ENCODE measurements around the gene PTGER4.

The PTGER4 gene

GRCh38 chr5:40676613-40677343 is 2.9 kb upstream of the PTGER4 start:
- H3K4me3 ChIP-seq (ENCODE audit: low read depth, low read length): no peak overlapping the region
- peaks cover 2% of the 10 kb centered on the region for H3K79me1 ChIP-seq (ENCODE audit: low read length)
- no peak overlapping the region for H2BK120ac ChIP-seq (ENCODE audit: insufficient read depth, low read length, poor library complexity)
- H2AK5ac ChIP-seq (ENCODE audit: low read length): no peak overlapping the region
- H2AFZ ChIP-seq (ENCODE audit: insufficient read depth, low read length, poor library complexity): no peak overlapping the region
- no CpG with 5 or more reads among the region's 3 CpGs for WGBS (ENCODE audit: extremely low coverage, insufficient coverage, insufficient read length)
- peaks cover 16% of the 10 kb centered on the region for H3K27me3 ChIP-seq (ENCODE audit: insufficient read depth, low read length)
- DNase-seq: no peak
- no peak overlapping the region for H3K9ac ChIP-seq (ENCODE audit: low read length)
- H3K9me3 ChIP-seq (ENCODE audit: insufficient read depth, low read depth, low read length): peaks cover 9% of the 10 kb centered on the region
- no peak overlapping the region for H2BK5ac ChIP-seq (ENCODE audit: low read depth, low read length, poor library complexity)
- no peak overlapping the region for H3K4me2 ChIP-seq (ENCODE audit: low read length)
- H3K36me3 ChIP-seq (ENCODE audit: control insufficient read depth in 1 of 2, insufficient read depth in 2 of 2, low read length in 2 of 2): no peaks in the 10 kb centered on the region
- no peak overlapping the region for H3K27ac ChIP-seq (ENCODE audit: low read depth, low read length)
- no peak overlapping the region for H4K8ac ChIP-seq (ENCODE audit: low read depth, low read length)
- H3K79me2 ChIP-seq (ENCODE audit: control insufficient read depth, insufficient read depth, low read length, poor library complexity): no peaks in the 10 kb centered on the region
- no peak overlapping the region for H3K4ac ChIP-seq (ENCODE audit: low read depth, low read length)
- H3K4me1 ChIP-seq (ENCODE audit: control insufficient read depth in 1 of 2, insufficient read depth in 2 of 2, low read length in 2 of 2): peaks cover 10 to 20% of the 10 kb centered on the region in 2 experiments
- H3K18ac ChIP-seq (ENCODE audit: low read length): no peak overlapping the region
- H3K14ac ChIP-seq (ENCODE audit: low read length): no peak overlapping the region
- no peak overlapping the region for H4K91ac ChIP-seq (ENCODE audit: low read depth, low read length)
- no peak overlapping the region for H3K23ac ChIP-seq (ENCODE audit: low read length)
- no peak overlapping the region for H4K12ac ChIP-seq (ENCODE audit: low read depth, low read length)
- no peak overlapping the region for H2BK12ac ChIP-seq (ENCODE audit: low read length)

- Histone ChIP-seq H3K36me3 (ENCODE audit: control insufficient read depth in 1 of 2, insufficient read depth in 2 of 2, low read length in 2 of 2) (no peaks in the 10 kb centered on the region), H2AK5ac (ENCODE audit: low read length) (no peak overlapping the region), H4K8ac (ENCODE audit: low read depth, low read length) (no peak overlapping the region), H3K18ac (ENCODE audit: low read length) (no peak overlapping the region), H3K14ac (ENCODE audit: low read length) (no peak overlapping the region), H3K4me3 (ENCODE audit: low read depth, low read length) (no peak overlapping the region), H3K4me1 (ENCODE audit: control insufficient read depth in 1 of 2, insufficient read depth in 2 of 2, low read length in 2 of 2) (peaks cover 10 to 20% of the 10 kb centered on the region in 2 experiments), H2BK5ac (ENCODE audit: low read depth, low read length, poor library complexity) (no peak overlapping the region), H3K4me2 (ENCODE audit: low read length) (no peak overlapping the region), H2BK120ac (ENCODE audit: insufficient read depth, low read length, poor library complexity) (no peak overlapping the region), H3K9me3 (ENCODE audit: insufficient read depth, low read depth, low read length) (peaks cover 11% of the 10 kb centered on the region), H4K12ac (ENCODE audit: low read depth, low read length) (no peak overlapping the region), H3K23ac (ENCODE audit: low read length) (no peak overlapping the region), H3K4ac (ENCODE audit: low read depth, low read length) (no peak overlapping the region), H3K79me1 (ENCODE audit: low read length) (peaks cover 2% of the 10 kb centered on the region), H3K27me3 (ENCODE audit: insufficient read depth, low read length) (peaks cover 23% of the 10 kb centered on the region), H4K91ac (ENCODE audit: low read depth, low read length) (no peak overlapping the region), H3K27ac (ENCODE audit: low read depth, low read length) (no peak overlapping the region), H3K79me2 (ENCODE audit: control insufficient read depth, insufficient read depth, low read length, poor library complexity) (no peaks in the 10 kb centered on the region), H2AFZ (ENCODE audit: insufficient read depth, low read length, poor library complexity) (no peak overlapping the region), H3K9ac (ENCODE audit: low read length) (no peak overlapping the region), H2BK12ac (ENCODE audit: low read length) (no peak overlapping the region)
- DNase-seq: no peak
- WGBS (ENCODE audit: extremely low coverage, insufficient coverage, insufficient read length): no CpG with 5 or more reads among the region's 2 CpGs
Measured at GRCh38 chr5:40677456-40677855, 2.3 kb upstream of the PTGER4 start.

- Histone ChIP-seq H4K8ac (ENCODE audit: low read depth, low read length) (no peak overlapping the region), H3K79me1 (ENCODE audit: low read length) (peaks cover 2% of the 10 kb centered on the region), H3K14ac (ENCODE audit: low read length) (no peak overlapping the region), H2AK5ac (ENCODE audit: low read length) (no peak overlapping the region), H3K36me3 (ENCODE audit: control insufficient read depth in 1 of 2, insufficient read depth in 2 of 2, low read length in 2 of 2) (no peaks in the 10 kb centered on the region), H3K4me2 (ENCODE audit: low read length) (no peak overlapping the region), H3K4ac (ENCODE audit: low read depth, low read length) (no peak overlapping the region), H2BK12ac (ENCODE audit: low read length) (no peak overlapping the region), H2AFZ (ENCODE audit: insufficient read depth, low read length, poor library complexity) (no peak overlapping the region), H3K9me3 (ENCODE audit: insufficient read depth, low read depth, low read length) (peaks cover 11% of the 10 kb centered on the region), H3K23ac (ENCODE audit: low read length) (no peak overlapping the region), H4K91ac (ENCODE audit: low read depth, low read length) (no peak overlapping the region), H3K79me2 (ENCODE audit: control insufficient read depth, insufficient read depth, low read length, poor library complexity) (no peaks in the 10 kb centered on the region), H2BK120ac (ENCODE audit: insufficient read depth, low read length, poor library complexity) (no peak overlapping the region), H3K4me3 (ENCODE audit: low read depth, low read length) (no peak overlapping the region), H3K27me3 (ENCODE audit: insufficient read depth, low read length) (peaks cover 25% of the 10 kb centered on the region), H3K18ac (ENCODE audit: low read length) (no peak overlapping the region), H2BK5ac (ENCODE audit: low read depth, low read length, poor library complexity) (no peak overlapping the region), H3K27ac (ENCODE audit: low read depth, low read length) (no peak overlapping the region), H3K9ac (ENCODE audit: low read length) (no peak overlapping the region), H4K12ac (ENCODE audit: low read depth, low read length) (no peak overlapping the region), H3K4me1 (ENCODE audit: control insufficient read depth in 1 of 2, insufficient read depth in 2 of 2, low read length in 2 of 2) (peaks cover 10 to 20% of the 10 kb centered on the region in 2 experiments)
- WGBS (ENCODE audit: extremely low coverage, insufficient coverage, insufficient read length): no CpG with 5 or more reads among the region's 2 CpGs
- peak in 1 of 2 donors; percentile 35 for DNase-seq
Measured at GRCh38 chr5:40678026-40678425, 1.7 kb upstream of the PTGER4 start.

- no peak overlapping the region for H3K18ac ChIP-seq (ENCODE audit: low read length)
- no peak overlapping the region for H2AFZ ChIP-seq (ENCODE audit: insufficient read depth, low read length, poor library complexity)
- no peak overlapping the region for H3K9ac ChIP-seq (ENCODE audit: low read length)
- no peak overlapping the region for H4K8ac ChIP-seq (ENCODE audit: low read depth, low read length)
- H3K4me2 ChIP-seq (ENCODE audit: low read length): peak overlapping the region; percentile 56
- no peaks in the 10 kb centered on the region for H3K36me3 ChIP-seq (ENCODE audit: control insufficient read depth in 1 of 2, insufficient read depth in 2 of 2, low read length in 2 of 2)
- H3K79me2 ChIP-seq (ENCODE audit: control insufficient read depth, insufficient read depth, low read length, poor library complexity): no peaks in the 10 kb centered on the region
- no peak overlapping the region for H3K23ac ChIP-seq (ENCODE audit: low read length)
- H3K27ac ChIP-seq (ENCODE audit: low read depth, low read length): no peak overlapping the region
- H3K4ac ChIP-seq (ENCODE audit: low read depth, low read length): no peak overlapping the region
- no peak overlapping the region for H2AK5ac ChIP-seq (ENCODE audit: low read length)
- H2BK120ac ChIP-seq (ENCODE audit: insufficient read depth, low read length, poor library complexity): no peak overlapping the region
- peaks cover 25% of the 10 kb centered on the region for H3K27me3 ChIP-seq (ENCODE audit: insufficient read depth, low read length)
- H3K79me1 ChIP-seq (ENCODE audit: low read length): peaks cover 2% of the 10 kb centered on the region
- no CpG with 5 or more reads among the region's 12 CpGs for WGBS (ENCODE audit: extremely low coverage, insufficient coverage, insufficient read length)
- peaks cover 10 to 20% of the 10 kb centered on the region in 2 experiments for H3K4me1 ChIP-seq (ENCODE audit: control insufficient read depth in 1 of 2, insufficient read depth in 2 of 2, low read length in 2 of 2)
- no peak overlapping the region for H3K14ac ChIP-seq (ENCODE audit: low read length)
- no peak overlapping the region for H2BK12ac ChIP-seq (ENCODE audit: low read length)
- H2BK5ac ChIP-seq (ENCODE audit: low read depth, low read length, poor library complexity): no peak overlapping the region
- H3K4me3 ChIP-seq (ENCODE audit: low read depth, low read length): peak overlapping the region; percentile 79
- peaks cover 11% of the 10 kb centered on the region for H3K9me3 ChIP-seq (ENCODE audit: insufficient read depth, low read depth, low read length)
- no peak for DNase-seq
- H4K12ac ChIP-seq (ENCODE audit: low read depth, low read length): no peak overlapping the region
- H4K91ac ChIP-seq (ENCODE audit: low read depth, low read length): no peak overlapping the region
Measured at GRCh38 chr5:40678460-40679147, 1.1 kb upstream of the PTGER4 start.

All from trophoblast cell (in vitro differentiated cells and primary cell).